OCI-LY7 (cell line): ENCODE results near the gene TAOK3. TPM values are rescaled to one million over a fixed set of nuclear protein-coding genes. Genes with fewer than 3 reads are reported as not detected.

Source experiments
- BruUV-seq: library from RNA; stranded (reverse); fragments of 400-500 nt; replicated peaks from 2 replicates; lab custom pipeline; 2021; lab: Mats Ljungman, UMichigan
- CTCF ChIA-PET: fragments of 300-600 bp; sonication (Branson Sonifier 250); formaldehyde crosslinking; loops from one replicate; lab custom pipeline; 2022; ENCODE audit warnings: antibody characterized with exemption; ENCODE audit not compliant: unreplicated experiment; lab: Charles Lee
- POLR2A ChIA-PET: fragments of 300-600 bp; sonication (Branson Sonifier 250); formaldehyde crosslinking; loops from one replicate; lab custom pipeline; 2022; ENCODE audit warnings: antibody characterized with exemption; lab: Charles Lee
- DNase-seq: peaks from one replicate; pipeline ENCODE4 v3.0.0-alpha.2; 2015; ENCODE audit warnings: low spot score
- H2AFZ ChIP-seq: fragments of 200-600 bp; sonication (generic), shearing (Covaris generic); 2 replicates; pipeline ENCODE4 v1.6.1; 2014; ENCODE audit warnings: mild to moderate bottlenecking, antibody characterized with exemption, low read length, moderate library complexity
- H3K27ac ChIP-seq: fragments of 200-600 bp; sonication (generic); 2 replicates; pipeline ENCODE4 v1.5.1; 2014; ENCODE audit warnings: mixed run types, low read depth, mild to moderate bottlenecking, moderate library complexity, low read length, inconsistent platforms; ENCODE audit not compliant: poor library complexity, severe bottlenecking
- H3K36me3 ChIP-seq: fragments of 200-600 bp; sonication (generic); 2 replicates; pipeline ENCODE4 v1.6.1; 2014; ENCODE audit warnings: mild to moderate bottlenecking, antibody characterized with exemption, low read length, moderate library complexity, mixed read lengths; ENCODE audit not compliant: insufficient read depth
- H3K4me1 ChIP-seq: fragments of 200-600 bp; sonication (generic); 2 replicates; pipeline ENCODE4 v1.5.1; 2014; ENCODE audit warnings: mild to moderate bottlenecking, low read length; ENCODE audit not compliant: insufficient read depth, poor library complexity, severe bottlenecking
- H3K4me2 ChIP-seq: fragments of 200-600 bp; sonication (generic); 2 replicates; pipeline ENCODE4 v1.6.1; 2014; ENCODE audit warnings: mild to moderate bottlenecking, low read length
- H3K4me3 ChIP-seq: fragments of 200-600 bp; sonication (generic); 2 replicates; pipeline ENCODE4 v1.5.1; 2014; ENCODE audit warnings: mild to moderate bottlenecking, low read depth, low read length; ENCODE audit not compliant: poor library complexity, severe bottlenecking
- H3K79me2 ChIP-seq: fragments of 200-600 bp; sonication (generic); 2 replicates; pipeline ENCODE4 v1.6.1; 2016; ENCODE audit warnings: low read depth, mild to moderate bottlenecking, low read length, moderate library complexity, mixed read lengths; ENCODE audit not compliant: insufficient read depth
- H3K9me2 ChIP-seq: fragments of 200-600 bp; sonication (generic); 2 replicates; pipeline ENCODE4 v1.6.1; 2016; ENCODE audit warnings: mild to moderate bottlenecking, low read length, mixed read lengths; ENCODE audit not compliant: insufficient read depth
- H3K9me3 ChIP-seq: fragments of 200-600 bp; sonication (generic); 2 replicates; pipeline ENCODE4 v1.6.1; 2014; ENCODE audit warnings: mild to moderate bottlenecking, mixed run types, low read length, mixed read lengths
- H4K20me1 ChIP-seq: fragments of 200-600 bp; sonication (generic); 2 replicates; pipeline ENCODE4 v1.6.1; 2014; ENCODE audit warnings: mild to moderate bottlenecking, antibody characterized with exemption, low read length, moderate library complexity, mixed read lengths; ENCODE audit not compliant: insufficient read depth
- CTCF ChIP-seq: fragments of 200-600 bp; sonication (generic); conservative IDR thresholded peaks from 2 replicates; pipeline ENCODE4 v1.5.1; 2014; ENCODE audit warnings: mild to moderate bottlenecking, antibody characterized with exemption, low read length, moderate library complexity, mixed read lengths
- EZH2phosphoT487 ChIP-seq: fragments of 200-600 bp; sonication (generic); IDR thresholded peaks from 2 replicates; pipeline ENCODE4 v1.6.1; 2018; ENCODE audit warnings: low read depth, borderline replicate concordance, mild to moderate bottlenecking, mixed run types, antibody characterized with exemption, low read length, moderate library complexity, mixed read lengths
- intact Hi-C: fragments of 100-400 bp; cut with micrococcal nuclease; formaldehyde crosslinking; loops from one replicate; pipeline ENCODE4 v1.10.0; 2022; ENCODE audit not compliant: unreplicated experiment
- total RNA-seq, 2 experiments: library from RNA; depleted of rRNA in 1 of 2; stranded (reverse); fragments of >200 nt in 1 of 2; shearing (Covaris generic) in 1 of 2; gene quantifications; 2 replicates each; pipeline ENCODE4 v1.2.3, GENCODE V29; 2014 to 2022

Gene TAOK3
- total RNA-seq, 2 experiments from 2014 or later = 30.7 to 56.0 TPM

DNA sequence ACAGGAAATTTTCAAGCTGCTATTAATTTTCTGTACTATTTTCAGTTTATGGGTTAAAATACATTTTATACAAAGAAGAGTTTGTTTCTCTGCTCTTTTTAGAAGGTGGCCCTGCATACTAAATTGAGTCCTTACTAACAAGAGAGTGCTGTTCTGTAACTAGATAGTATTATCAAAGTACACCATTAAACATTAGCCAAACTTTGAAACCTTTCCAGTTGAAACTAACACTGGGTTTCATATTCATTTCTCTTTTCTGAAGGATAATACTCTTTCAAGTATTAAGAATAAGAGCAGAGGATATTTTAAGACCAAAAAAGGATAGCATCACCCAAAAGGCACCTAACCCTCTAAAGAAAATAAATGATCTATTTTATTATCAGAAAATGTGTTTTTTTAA lies 189.6 kb downstream of the TAOK3 start:
- H3K36me3 ChIP-seq = peaks cover 19% of the 10 kb centered on the region
- no peak overlapping the region for H3K4me3 ChIP-seq
- peaks cover 21% of the 10 kb centered on the region for H3K4me1 ChIP-seq
- H4K20me1 ChIP-seq = peaks cover 8% of the 10 kb centered on the region; the same call in 1 of the 2 replicates
- no peaks in the 10 kb centered on the region for H3K79me2 ChIP-seq
- ChIA-PET CTCF (interaction anchor here (2.7 kb wide), 1 partner anchor 193 kb away, joined by 12 read pairs; the partner anchor contains the start of gene SUDS3), POLR2A (interaction anchor here (0.5 to 1.4 kb wide), 6 partner anchors 8 to 194 kb away, joined by 3 to 6 read pairs (median 4); partner anchors contain the start of genes SUDS3 and TAOK3)
- H3K9me2 ChIP-seq = no peaks in the 10 kb centered on the region
- intact Hi-C loops = no loop called here
- no peak overlapping the region for H2AFZ ChIP-seq
- DNase-seq = no peak
- BruUV-seq = no TSS peak
- no peak overlapping the region for H3K4me2 ChIP-seq
- TF ChIP-seq CTCF = no peak
- no peak for TF ChIP-seq EZH2phosphoT487
- H3K27ac ChIP-seq = no peak overlapping the region
- H3K9me3 ChIP-seq = no peaks in the 10 kb centered on the region

- no peaks in the 10 kb centered on the region for H3K9me2 ChIP-seq
- TF ChIP-seq EZH2phosphoT487 (no peak), CTCF (no peak)
- no peak overlapping the region for H2AFZ ChIP-seq
- H3K4me2 ChIP-seq = no peak overlapping the region
- POLR2A ChIA-PET = interaction anchor here (0.6 to 1.2 kb wide), 5 partner anchors 8 to 368 kb away, joined by 3 read pairs; partner anchors contain the start of gene PEBP1
- no peak overlapping the region for H3K4me3 ChIP-seq
- no peaks in the 10 kb centered on the region for H4K20me1 ChIP-seq
- H3K4me1 ChIP-seq = peaks cover 3% of the 10 kb centered on the region
- no peaks in the 10 kb centered on the region for H3K79me2 ChIP-seq
- no peaks in the 10 kb centered on the region for H3K9me3 ChIP-seq
- H3K36me3 ChIP-seq = peaks cover 71% of the 10 kb centered on the region
- CTCF ChIA-PET = interaction anchor here (1.0 kb wide), 1 partner anchor 201 kb away, joined by 4 read pairs; the partner anchor contains the start of gene SUDS3
- H3K27ac ChIP-seq = no peak overlapping the region
- no TSS peak for BruUV-seq
- DNase-seq = peak; percentile 7
- intact Hi-C loops = no loop called here
These were observed 196.8 kb downstream of the TAOK3 start for GRCh38 chr12:118175823-118176447.

DNA sequence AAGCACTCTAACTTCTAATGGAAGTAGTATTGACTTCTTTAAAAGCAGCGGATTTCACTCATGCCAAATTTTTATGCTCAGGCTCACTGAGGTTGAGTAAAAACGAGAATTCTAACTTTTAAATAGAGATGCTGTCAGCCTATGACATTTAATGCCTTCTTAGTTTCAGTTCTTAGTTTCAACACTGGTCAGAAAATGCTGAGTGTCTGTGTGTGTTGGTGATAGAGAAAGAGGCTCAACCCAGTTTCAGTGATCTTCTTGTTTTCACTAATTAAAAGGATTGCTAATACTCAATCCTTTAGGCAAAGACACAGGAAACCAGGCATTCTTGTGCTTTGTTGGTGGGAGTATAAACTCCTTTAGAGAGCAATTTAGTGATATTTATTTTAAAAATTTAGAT lies 205.8 kb downstream of the TAOK3 start:
- Histone ChIP-seq H3K4me3 (no peak overlapping the region), H3K4me2 (no peak overlapping the region; the same call in 1 of the 2 replicates), H3K9me2 (0 out of 2 replicates have a peak, but pooled peaks cover 3% of the 10 kb centered on the region), H3K36me3 (peaks cover 59% of the 10 kb centered on the region), H3K9me3 (no peaks in the 10 kb centered on the region), H2AFZ (no peak overlapping the region), H4K20me1 (no peaks in the 10 kb centered on the region), H3K4me1 (peaks cover 6% of the 10 kb centered on the region), H3K27ac (no peak overlapping the region), H3K79me2 (no peaks in the 10 kb centered on the region)
- ChIA-PET POLR2A (interaction anchor here (0.6 to 0.7 kb wide), 2 partner anchors 23 to 177 kb away, joined by 3 to 4 read pairs; no protein-coding TSS in a partner anchor), CTCF (interaction anchor here (1.0 kb wide), 1 partner anchor 209 kb away, joined by 3 read pairs; the partner anchor contains the start of gene SUDS3)
- BruUV-seq = no TSS peak
- TF ChIP-seq EZH2phosphoT487 (no peak), CTCF (no peak)
- intact Hi-C loops = no loop called here
- peak; percentile 6 for DNase-seq
